HEK293T (cell line): ENCODE data around the gene CHRNB4.

ENCODE experiments used
- ARNT ChIP-seq: fragments of 450-650 bp; IDR thresholded peaks from 2 replicates; pipeline ENCODE4 v1.6.1; 2017; ENCODE audit warnings: mild to moderate bottlenecking
- BHLHE40 ChIP-seq: fragments of 450-650 bp; IDR thresholded peaks from 2 replicates; pipeline ENCODE4 v1.6.1; 2016; ENCODE audit warnings: mild to moderate bottlenecking, moderate library complexity, borderline replicate concordance
- ELF4 ChIP-seq: fragments of 450-650 bp; IDR thresholded peaks from 2 replicates; pipeline ENCODE4 v1.6.1; 2017; ENCODE audit warnings: antibody characterized with exemption
- FOXM1 ChIP-seq: fragments of 450-650 bp; IDR thresholded peaks from 2 replicates; pipeline ENCODE4 v1.6.1; 2017; ENCODE audit warnings: mild to moderate bottlenecking, borderline replicate concordance
- LEF1 ChIP-seq: fragments of 450-650 bp; IDR thresholded peaks from 2 replicates; pipeline ENCODE4 v1.6.1; 2017; ENCODE audit warnings: mild to moderate bottlenecking, borderline replicate concordance
- SP1 ChIP-seq: fragments of 450-650 bp; IDR thresholded peaks from 2 replicates; pipeline ENCODE4 v1.6.1; 2017
- SUZ12 ChIP-seq: fragments of 450-650 bp; IDR thresholded peaks from 2 replicates; pipeline ENCODE4 v1.6.1; 2016; ENCODE audit warnings: mild to moderate bottlenecking
- TARDBP ChIP-seq: fragments of 450-650 bp; IDR thresholded peaks from 2 replicates; pipeline ENCODE4 v1.6.1; 2016
- ZNF384 ChIP-seq: fragments of 450-650 bp; IDR thresholded peaks from 2 replicates; pipeline ENCODE4 v1.6.1; 2016

DNA sequence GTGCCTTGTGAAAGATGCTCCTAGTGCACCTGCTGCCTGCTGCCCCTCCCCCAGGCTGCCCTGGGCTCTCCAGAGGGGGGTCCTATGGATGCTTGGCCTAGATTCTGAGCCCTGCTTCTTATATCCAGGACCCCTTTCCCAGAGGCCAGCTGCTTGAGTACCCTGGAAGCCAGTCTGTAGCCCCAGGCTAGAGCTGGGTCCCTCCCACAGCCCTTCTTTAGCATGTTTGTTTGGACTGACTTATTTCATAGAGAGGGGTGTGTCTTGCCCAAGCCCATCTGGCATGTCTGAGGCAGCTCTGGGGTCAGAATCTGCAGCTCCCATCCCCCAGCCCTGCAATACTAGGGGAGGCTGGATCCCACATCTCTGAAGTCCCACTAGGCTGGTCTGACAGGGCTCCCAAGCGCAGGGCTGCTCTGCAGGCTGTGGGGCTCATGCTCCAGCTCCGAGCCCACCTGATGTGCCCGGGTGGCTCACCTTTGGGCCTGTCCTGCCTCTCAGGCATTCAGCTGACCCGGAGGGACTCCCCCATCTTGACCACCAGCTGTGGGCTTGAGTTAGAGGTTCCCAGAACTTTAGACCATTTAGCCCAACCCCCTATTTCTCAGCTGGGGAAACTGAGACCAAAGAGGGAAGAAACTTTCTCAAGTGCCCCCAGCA, 3.1 kb downstream of the CHRNB4 start:
- TF ChIP-seq BHLHE40: no peak
- no peak for TF ChIP-seq ZNF384
- no peak for TF ChIP-seq ELF4
- TF ChIP-seq LEF1: no peak
- TF ChIP-seq TARDBP: no peak
- TF ChIP-seq SP1: no peak
- TF ChIP-seq FOXM1: no peak
- TF ChIP-seq SUZ12: no peak
- no peak for TF ChIP-seq ARNT
